Measurements from ENCODE around the gene IQSEC1.
A peak's percentile ranks its signal among the peaks of the same experiment; 100 is the strongest.

Gene IQSEC1

DNA sequence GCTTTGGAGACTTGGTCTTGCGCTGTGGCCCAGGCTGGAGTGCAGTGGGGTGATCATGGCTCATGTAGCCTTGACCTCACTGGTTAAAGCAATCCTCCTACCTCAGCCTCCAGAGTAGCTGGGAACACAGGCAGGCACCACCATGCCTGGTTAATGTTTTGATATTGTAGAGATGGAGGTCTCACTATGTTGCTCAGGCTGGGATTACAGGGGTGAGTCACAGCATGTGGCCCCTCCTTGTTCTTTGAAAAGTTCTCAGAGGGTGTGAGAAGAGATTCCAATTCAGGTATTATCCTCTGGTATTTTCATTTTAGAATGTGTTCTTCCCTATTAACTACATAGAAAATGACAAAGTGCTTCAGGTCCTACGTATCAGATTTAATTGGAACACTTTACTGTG, 180.0 kb downstream of the IQSEC1 start:
- in situ Hi-C loops (cut with HindIII; ENCODE audit: low sequenced_read_pairs) = no loop called here
- no peak overlapping the region for H3K4me3 ChIP-seq (ENCODE audit: low read depth, low read length)
- TF ChIP-seq, protein P1, sequence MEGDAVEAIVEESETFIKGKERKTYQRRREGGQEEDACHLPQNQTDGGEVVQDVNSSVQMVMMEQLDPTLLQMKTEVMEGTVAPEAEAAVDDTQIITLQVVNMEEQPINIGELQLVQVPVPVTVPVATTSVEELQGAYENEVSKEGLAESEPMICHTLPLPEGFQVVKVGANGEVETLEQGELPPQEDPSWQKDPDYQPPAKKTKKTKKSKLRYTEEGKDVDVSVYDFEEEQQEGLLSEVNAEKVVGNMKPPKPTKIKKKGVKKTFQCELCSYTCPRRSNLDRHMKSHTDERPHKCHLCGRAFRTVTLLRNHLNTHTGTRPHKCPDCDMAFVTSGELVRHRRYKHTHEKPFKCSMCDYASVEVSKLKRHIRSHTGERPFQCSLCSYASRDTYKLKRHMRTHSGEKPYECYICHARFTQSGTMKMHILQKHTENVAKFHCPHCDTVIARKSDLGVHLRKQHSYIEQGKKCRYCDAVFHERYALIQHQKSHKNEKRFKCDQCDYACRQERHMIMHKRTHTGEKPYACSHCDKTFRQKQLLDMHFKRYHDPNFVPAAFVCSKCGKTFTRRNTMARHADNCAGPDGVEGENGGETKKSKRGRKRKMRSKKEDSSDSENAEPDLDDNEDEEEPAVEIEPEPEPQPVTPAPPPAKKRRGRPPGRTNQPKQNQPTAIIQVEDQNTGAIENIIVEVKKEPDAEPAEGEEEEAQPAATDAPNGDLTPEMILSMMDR (IDR thresholded peaks at IDR 0.05; ENCODE audit: low read depth, low read length) = no peak
- no peak for DNase-seq (ENCODE audit: low read depth, low spot score)

DNA sequence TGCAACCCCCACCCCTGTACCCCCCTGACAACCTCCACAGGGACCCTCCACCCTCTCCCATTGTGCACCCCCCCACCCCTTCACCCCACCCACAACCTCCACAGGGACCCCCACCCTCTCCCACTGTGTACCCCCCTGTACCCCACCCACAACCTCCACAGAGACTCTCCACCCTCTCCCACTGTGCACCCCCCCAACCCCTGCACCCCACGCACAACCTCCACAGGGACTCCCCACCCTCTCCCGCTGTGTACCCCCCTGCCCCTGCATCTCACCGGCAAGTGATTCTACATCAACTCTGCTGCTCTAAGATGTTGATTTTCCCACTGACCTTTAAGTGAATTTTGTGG, 180.4 kb downstream of the IQSEC1 start:
- TF ChIP-seq, protein P1 (IDR thresholded peaks at IDR 0.05; ENCODE audit: low read depth, low read length) = no peak
- no peak overlapping the region for H3K4me3 ChIP-seq (ENCODE audit: low read depth, low read length)
- DNase-seq (ENCODE audit: low read depth, low spot score) = no peak
- in situ Hi-C loops (cut with HindIII; ENCODE audit: low sequenced_read_pairs) = no loop called here

GRCh38 chr3:12891985-12892839, 181.0 kb downstream of the IQSEC1 start:
- no peak overlapping the region for H3K4me3 ChIP-seq (ENCODE audit: low read depth, low read length)
- in situ Hi-C loops (cut with HindIII; ENCODE audit: low sequenced_read_pairs) = no loop called here
- peak; percentile 57 for DNase-seq (ENCODE audit: low read depth, low spot score)
- TF ChIP-seq, protein P1 (IDR thresholded peaks at IDR 0.05; ENCODE audit: low read depth, low read length) = peak; percentile 85

- no peak overlapping the region for H3K4me3 ChIP-seq (ENCODE audit: low read depth, low read length)
- in situ Hi-C loops (cut with HindIII; ENCODE audit: low sequenced_read_pairs) = no loop called here
- TF ChIP-seq, protein P1 (IDR thresholded peaks at IDR 0.05; ENCODE audit: low read depth, low read length) = no peak
- no peak for DNase-seq (ENCODE audit: low read depth, low spot score)
Measured at GRCh38 chr3:12891391-12891984, 181.7 kb downstream of the IQSEC1 start.

DNA sequence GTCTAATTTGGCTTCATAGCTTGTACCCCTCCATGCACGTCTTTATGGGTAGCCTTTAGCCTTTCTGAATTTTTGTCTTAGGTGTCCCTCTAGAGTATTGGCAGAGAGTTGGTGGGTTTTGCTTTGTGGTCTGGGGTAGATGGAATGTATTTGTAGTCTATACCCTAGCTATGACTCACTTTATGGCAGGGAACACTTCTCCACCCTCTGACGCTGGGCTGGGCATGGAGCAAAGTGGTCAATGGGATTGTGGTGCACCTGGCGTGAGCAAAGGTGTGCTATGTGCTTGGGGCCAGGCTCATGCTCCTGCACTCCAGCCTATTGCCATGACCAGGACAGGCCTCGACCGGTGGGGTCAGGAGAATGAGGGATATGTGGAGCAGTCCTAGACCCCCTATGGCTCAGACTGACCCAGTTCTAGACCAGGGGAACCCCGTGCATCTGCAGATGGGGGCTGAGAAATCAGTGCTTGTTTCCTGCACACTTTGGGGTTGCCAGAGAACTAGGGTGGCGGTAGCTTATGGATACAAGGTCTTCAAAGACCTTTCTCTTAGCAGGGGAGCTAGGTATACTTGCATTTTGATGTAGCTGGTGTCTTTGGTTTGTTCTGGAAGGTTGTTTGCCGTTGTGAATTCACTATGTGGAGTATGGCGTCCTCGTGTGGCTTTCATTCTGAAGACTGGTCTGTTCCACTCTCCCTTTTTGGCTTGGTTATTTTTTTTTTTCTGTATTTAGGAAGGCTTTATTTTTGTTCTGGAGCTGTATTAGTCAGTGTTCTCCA, 182.4 kb downstream of the IQSEC1 start:
- no peak overlapping the region for H3K4me3 ChIP-seq (ENCODE audit: low read depth, low read length)
- TF ChIP-seq, protein P1 (IDR thresholded peaks at IDR 0.05; ENCODE audit: low read depth, low read length) = no peak
- in situ Hi-C loops (cut with HindIII; ENCODE audit: low sequenced_read_pairs) = no loop called here
- no peak for DNase-seq (ENCODE audit: low read depth, low spot score)

DNA sequence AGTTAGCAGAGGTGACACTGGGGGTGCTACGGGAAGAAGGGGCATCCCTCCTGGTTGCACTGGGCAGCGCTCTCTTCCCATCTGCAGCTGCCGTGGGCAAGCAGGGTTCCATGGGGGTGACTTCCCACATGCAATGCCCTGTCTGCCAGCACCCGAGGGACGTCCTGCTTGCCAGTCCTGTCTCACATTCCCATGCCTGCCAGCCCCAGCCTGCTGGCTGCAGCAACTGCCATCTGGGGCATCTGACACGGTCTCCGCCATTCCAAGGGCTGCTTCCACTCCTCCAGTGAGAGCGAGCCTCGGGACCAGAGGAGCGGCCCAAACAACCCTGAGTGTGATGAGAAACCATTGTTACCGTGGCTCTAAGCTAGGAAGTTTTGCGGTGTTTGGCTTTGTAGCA, 186.5 kb downstream of the IQSEC1 start:
- in situ Hi-C loops (cut with HindIII; ENCODE audit: low sequenced_read_pairs) = no loop called here
- no peak overlapping the region for H3K4me3 ChIP-seq (ENCODE audit: low read depth, low read length)
- no peak for DNase-seq (ENCODE audit: low read depth, low spot score)
- TF ChIP-seq, protein P1 (IDR thresholded peaks at IDR 0.05; ENCODE audit: low read depth, low read length) = no peak

All from astrocyte of the spinal cord (primary cell).